Measurements from ENCODE around the gene C20orf141. TPM values are rescaled to one million over a fixed set of nuclear protein-coding genes. Genes with fewer than 3 reads are reported as not detected.

C20orf141 gene
- total RNA-seq, 6 experiments from 2014 or later = not detected

DNA sequence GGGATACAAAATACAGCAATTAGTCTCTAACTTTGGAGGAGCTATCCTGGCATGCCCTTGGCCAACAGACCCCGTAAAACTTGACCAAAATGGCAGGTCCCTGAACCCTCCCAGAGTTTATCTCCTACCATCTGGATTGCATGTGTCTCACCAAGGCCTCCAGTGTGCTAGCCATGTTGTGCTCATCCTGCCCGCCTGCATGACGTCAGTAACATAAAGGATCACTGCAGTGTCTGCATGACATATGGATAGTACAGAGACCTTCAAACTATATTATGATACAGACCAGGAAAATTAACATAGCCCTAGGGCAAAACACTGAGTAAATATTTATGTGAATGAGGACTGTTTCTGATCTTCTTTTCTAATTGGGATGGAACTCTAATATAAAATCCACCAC lies 39.6 kb upstream of the C20orf141 start:
- Mint-ChIP-seq H3K36me3 (ENCODE audit: low read depth) (no peaks in the 10 kb centered on the region), H3K27ac (no peak overlapping the region), H3K9me3 (no peaks in the 10 kb centered on the region), H3K4me1 (ENCODE audit: low read depth) (peaks cover 7% of the 10 kb centered on the region; the same call in 1 of the 2 replicates), H3K4me3 (peak overlapping the region; percentile 65), H3K27me3 (ENCODE audit: insufficient read depth) (peaks cover 18% of the 10 kb centered on the region)
- TF ChIP-seq CTCF (IDR thresholded peaks at IDR 0.05) = no peak
- DNase-seq = no peak

GRCh38 chr20:2778602-2779321 lies 36.0 kb upstream of the C20orf141 start:
- Mint-ChIP-seq H3K4me1 (ENCODE audit: low read depth) (peaks cover 7% of the 10 kb centered on the region; the same call in 1 of the 2 replicates), H3K4me3 (no peak overlapping the region), H3K27me3 (ENCODE audit: insufficient read depth) (peaks cover 21% of the 10 kb centered on the region), H3K9me3 (no peaks in the 10 kb centered on the region), H3K36me3 (ENCODE audit: low read depth) (no peaks in the 10 kb centered on the region), H3K27ac (no peak overlapping the region)
- no peak for TF ChIP-seq CTCF (IDR thresholded peaks at IDR 0.05)
- no peak for DNase-seq

DNA sequence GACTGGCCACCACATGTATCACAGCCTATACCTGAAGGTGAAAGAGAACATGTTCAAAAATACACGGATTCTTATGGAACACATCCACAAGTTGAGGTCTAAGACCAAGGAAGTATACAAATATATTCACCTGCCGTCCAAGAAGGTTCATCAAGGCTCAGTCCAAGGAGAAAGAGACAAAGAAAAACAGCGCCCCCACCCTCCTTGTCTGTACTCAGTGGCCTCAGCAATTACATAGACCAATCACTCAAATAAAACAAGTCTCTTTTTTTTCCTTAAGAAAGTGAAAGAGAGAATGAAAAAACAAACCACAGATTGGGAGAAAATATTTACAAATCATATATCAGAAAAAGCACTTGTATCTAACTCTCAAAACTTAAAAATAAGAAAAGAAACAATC lies 33.8 kb upstream of the C20orf141 start:
- Mint-ChIP-seq H3K27me3 (ENCODE audit: insufficient read depth) (peaks cover 27% of the 10 kb centered on the region), H3K36me3 (ENCODE audit: low read depth) (no peaks in the 10 kb centered on the region), H3K9me3 (no peaks in the 10 kb centered on the region), H3K27ac (no peak overlapping the region), H3K4me1 (ENCODE audit: low read depth) (no peaks in the 10 kb centered on the region), H3K4me3 (no peak overlapping the region)
- TF ChIP-seq CTCF (IDR thresholded peaks at IDR 0.05) = no peak; the same call in 1 of the 2 replicates
- DNase-seq = no peak

DNA sequence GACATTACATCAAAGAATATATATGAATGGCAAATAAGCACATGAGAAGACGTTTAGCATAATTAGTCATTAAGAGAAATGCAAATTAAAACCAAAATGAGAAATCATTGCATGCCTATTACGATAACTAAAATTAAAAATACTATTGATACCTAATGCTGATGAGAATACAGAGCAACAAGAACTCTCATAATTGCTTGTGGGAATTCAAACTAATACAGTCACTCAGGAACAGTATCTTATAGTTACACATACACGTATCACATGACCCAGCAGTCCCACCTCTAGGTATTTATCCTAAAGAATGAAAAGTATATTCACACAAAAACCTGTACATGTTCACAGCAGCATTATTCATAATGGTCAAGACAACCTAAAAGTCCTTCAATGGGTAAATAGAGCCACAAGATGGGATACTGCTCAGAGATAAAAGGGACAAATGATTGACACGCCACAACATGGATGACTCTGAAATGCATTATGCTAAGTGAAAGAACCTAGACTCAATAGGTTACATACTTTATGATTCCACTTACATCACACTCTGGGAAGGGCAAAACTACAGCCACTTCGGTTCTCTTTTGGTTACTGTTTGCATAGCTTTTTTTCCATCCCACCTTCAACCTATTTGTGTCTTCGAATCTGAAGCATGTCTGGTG lies 30.8 kb upstream of the C20orf141 start:
- peaks cover 27% of the 10 kb centered on the region for H3K27me3 Mint-ChIP-seq (ENCODE audit: insufficient read depth)
- no peak overlapping the region for H3K4me3 Mint-ChIP-seq
- DNase-seq = no peak
- H3K4me1 Mint-ChIP-seq (ENCODE audit: low read depth) = no peaks in the 10 kb centered on the region
- H3K36me3 Mint-ChIP-seq (ENCODE audit: low read depth) = no peaks in the 10 kb centered on the region
- TF ChIP-seq CTCF (IDR thresholded peaks at IDR 0.05) = no peak
- no peaks in the 10 kb centered on the region for H3K9me3 Mint-ChIP-seq
- H3K27ac Mint-ChIP-seq = no peak overlapping the region

GRCh38 chr20:2793471-2793870 lies 21.3 kb upstream of the C20orf141 start:
- H3K9me3 Mint-ChIP-seq = no peaks in the 10 kb centered on the region
- no peak overlapping the region for H3K27ac Mint-ChIP-seq
- no peak for DNase-seq
- H3K27me3 Mint-ChIP-seq (ENCODE audit: insufficient read depth) = peaks cover 22% of the 10 kb centered on the region
- H3K36me3 Mint-ChIP-seq (ENCODE audit: low read depth) = no peaks in the 10 kb centered on the region
- no peak for TF ChIP-seq CTCF (IDR thresholded peaks at IDR 0.05)
- H3K4me1 Mint-ChIP-seq (ENCODE audit: low read depth) = no peaks in the 10 kb centered on the region
- no peak overlapping the region for H3K4me3 Mint-ChIP-seq
